ENCODE data around the gene CDH23. TPM values are rescaled to one million over a fixed set of nuclear protein-coding genes. Genes with fewer than 3 reads are reported as not detected.
A peak's percentile ranks its signal among the peaks of the same experiment; 100 is the strongest.

The CDH23 gene
- total RNA-seq, 2 donors from 2014 or later: 4.7 to 8.0 TPM

GRCh38 chr10:71404503-71405295 is 8.0 kb downstream of the CDH23 start:
- ATAC-seq: no peak
- intact Hi-C loops (cut with DNase I): no loop called here

DNA sequence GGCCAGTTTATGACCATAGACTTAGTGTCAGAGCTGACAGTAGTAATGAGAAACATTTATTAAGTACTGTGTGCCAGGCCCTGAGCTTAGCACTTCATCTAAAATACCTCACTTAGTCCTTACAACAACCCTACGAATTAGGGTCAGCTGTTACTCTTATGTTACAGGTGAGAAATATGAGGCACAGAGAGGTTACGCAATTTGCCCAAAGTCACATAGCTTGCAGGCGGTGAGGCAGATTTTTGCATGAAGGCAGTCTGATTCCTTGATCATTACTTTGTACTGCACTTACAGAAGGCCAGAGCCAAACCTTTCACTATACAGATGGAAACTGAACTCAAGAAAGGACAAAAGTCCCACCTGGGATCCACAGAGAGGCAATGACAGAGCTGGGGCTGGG is 10.2 kb downstream of the CDH23 start:
- DNase-seq (no peak), ATAC-seq (no peak)
- intact Hi-C loops (cut with DNase I): no loop called here

More at GRCh38 chr10:71404503-71405295, 8.0 kb downstream of the CDH23 start:
- DNase-seq: no peak

DNA sequence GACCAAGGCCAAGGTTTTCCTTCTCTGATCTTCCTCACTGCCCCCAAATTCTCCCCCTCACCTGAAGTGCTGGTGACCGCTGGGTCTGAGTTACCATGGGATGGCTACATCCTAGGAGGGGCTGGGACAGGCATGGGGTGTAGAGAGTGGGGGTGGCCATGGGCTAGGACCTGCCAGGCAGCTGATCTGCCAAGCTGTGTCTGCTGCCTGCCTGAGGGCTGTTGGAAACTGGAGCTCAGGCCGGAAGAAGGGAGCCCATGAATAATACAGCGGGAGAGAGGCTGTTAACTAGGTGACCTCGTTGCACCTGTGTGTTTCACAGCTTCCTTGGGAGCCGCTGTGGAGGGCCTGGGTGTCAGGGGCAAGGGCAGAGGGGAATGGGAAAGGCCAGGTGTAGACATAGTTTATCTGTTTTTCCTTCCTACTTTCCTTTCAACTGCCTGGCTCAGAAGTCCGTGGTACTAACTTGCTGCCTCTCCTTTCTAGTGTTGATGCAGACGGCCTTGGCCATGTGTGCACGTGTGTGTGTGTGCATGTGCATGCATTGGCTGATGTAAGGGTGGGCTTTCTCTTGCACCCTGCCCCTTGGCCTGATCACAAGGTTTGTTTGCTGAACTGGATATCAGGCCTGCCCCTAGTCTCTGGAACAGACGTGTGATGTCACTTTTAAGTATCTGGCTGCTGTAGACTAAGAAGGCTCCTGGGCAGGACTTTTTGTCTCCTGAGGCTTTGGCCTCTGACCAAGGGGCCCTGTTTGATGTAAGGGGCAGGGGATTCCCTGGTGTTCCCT is 11.9 kb downstream of the CDH23 start:
- DNase-seq: no peak
- ATAC-seq: no peak
- intact Hi-C loops (cut with DNase I): no loop called here

- intact Hi-C loops (cut with DNase I): no loop called here
- DNase-seq: no peak
- ATAC-seq: no peak
Observed at GRCh38 chr10:71409516-71410104, 12.9 kb downstream of the CDH23 start.

DNA sequence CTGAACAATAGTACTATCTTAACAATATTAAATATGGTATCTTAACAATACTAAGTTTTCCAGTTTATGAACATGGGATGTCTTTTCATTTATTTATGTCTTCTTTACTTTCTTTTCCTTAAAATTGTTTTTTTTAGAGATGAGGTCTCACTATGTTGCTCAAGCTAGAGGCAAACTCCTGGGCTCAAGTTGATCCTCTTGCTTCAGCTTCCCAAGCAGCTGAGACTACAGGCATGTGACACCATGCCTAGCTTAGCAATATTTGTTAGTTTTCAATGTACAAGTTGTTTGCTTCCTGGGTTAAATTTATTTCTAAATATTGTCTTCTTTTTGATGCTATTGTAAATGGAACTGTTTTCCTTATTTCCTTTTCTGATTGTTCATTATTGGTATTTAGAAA is 16.9 kb downstream of the CDH23 start:
- intact Hi-C loops (cut with DNase I): no loop called here
- no peak for ATAC-seq
- DNase-seq: no peak

DNA sequence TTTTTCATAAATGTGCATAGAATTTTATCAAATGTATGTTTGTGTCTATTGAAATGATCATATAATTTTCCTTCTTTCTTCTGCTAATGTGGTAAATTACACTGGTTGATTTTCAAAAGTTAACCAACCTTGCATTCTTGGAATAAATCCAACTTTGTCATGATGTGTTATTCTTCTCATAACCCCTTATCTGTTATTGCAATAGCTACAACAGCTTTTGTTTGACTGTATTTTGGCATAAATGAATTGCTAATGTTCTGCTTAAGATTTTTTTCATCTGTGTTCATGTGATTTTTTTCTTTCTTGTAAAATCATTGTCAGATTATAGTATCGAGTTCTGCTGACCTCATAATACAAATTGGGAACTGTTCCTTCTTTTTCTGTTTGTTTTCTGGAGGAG is 17.6 kb downstream of the CDH23 start:
- no peak for DNase-seq

GRCh38 chr10:71419002-71419540 is 22.4 kb downstream of the CDH23 start:
- intact Hi-C loops (cut with DNase I): no loop called here
- DNase-seq: no peak
- ATAC-seq: no peak

More for the DNA sequence above, 17.6 kb downstream of the CDH23 start:
- intact Hi-C loops (cut with DNase I): no loop called here
- no peak for ATAC-seq

DNA sequence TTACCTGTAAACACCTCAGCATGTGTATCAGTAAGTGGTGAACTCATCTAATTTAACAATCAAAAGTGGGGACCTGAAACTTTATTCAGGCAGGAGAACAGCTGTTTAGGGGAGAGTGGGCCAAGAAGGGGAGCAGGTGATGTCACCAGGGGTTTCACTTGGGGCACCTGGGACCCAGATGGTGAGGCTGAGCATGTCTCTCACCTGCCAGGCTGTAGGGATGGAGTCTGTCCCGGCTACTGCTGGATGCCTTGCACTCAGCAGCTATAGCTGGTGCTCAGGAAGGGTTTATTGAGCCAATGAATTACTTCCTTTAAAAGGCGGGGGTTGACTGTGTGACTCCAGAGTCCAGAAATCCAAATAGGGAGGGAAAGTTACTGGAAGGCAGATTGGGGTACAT is 23.0 kb downstream of the CDH23 start:
- ATAC-seq (no peak), DNase-seq (no peak)
- intact Hi-C loops (cut with DNase I): no loop called here

DNA sequence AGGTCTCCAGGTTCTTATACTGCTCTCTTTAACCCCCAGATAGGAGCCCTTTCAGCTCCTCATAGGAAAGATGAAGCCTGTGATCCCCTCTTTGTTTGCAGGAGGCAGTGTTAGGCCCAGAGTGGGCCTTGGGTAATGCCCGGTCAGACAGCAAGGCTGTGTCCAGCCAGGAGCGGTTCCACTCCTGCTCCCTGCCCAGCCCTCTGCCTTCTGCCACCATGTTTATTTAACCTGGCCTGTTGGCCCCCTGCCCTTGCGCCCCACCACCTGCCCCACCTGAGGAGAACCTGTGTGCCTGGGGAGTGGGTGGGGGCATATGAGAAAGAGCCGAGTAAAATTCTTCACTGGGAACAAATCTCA is 24.3 kb downstream of the CDH23 start:
- ATAC-seq (no peak), DNase-seq (no peak)
- intact Hi-C loops (cut with DNase I): no loop called here

DNA sequence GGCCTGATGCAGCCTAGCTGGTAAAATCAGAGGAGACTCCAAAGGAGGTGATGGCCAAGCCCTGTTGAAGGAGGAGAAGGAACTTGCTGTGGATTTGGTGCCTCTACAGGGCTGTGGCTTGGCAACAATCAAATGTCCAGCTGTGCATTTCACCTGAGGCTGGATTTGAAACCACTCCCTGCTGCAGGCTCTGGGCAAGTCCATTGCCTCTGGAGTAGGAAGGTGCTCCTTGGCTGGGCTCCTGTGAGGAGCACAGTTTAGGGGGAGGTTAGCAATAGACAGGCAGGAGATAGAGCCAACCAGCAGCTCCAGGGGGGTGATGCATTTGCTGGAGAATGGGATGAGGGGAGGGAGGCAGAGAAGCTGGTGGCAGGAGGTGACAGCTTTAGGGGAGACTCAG is 26.5 kb downstream of the CDH23 start:
- intact Hi-C loops (cut with DNase I): no loop called here

DNA sequence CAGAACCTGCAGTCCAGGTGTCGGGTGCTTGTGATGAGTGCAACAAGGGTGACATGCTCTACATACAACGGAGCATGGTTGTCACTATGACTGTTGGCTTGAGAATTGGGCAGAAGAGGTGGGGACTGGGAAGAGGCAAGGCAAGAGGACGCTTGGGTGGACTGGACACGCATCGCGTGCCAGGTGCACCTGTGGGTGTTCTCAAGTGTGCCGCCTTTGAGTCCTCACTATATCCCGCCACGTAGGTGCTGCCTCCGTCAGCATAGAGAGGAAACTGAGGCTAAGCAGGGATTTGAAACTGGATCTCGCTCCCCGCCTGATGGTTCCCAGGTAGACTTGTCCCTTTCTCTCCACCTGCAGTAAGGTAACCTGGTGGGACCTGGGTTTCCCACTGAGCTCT is 27.2 kb downstream of the CDH23 start:
- ATAC-seq (no peak), DNase-seq (no peak)
- intact Hi-C loops (cut with DNase I): no loop called here

More for the DNA sequence above, 26.5 kb downstream of the CDH23 start:
- DNase-seq: no peak
- no peak for ATAC-seq

DNA sequence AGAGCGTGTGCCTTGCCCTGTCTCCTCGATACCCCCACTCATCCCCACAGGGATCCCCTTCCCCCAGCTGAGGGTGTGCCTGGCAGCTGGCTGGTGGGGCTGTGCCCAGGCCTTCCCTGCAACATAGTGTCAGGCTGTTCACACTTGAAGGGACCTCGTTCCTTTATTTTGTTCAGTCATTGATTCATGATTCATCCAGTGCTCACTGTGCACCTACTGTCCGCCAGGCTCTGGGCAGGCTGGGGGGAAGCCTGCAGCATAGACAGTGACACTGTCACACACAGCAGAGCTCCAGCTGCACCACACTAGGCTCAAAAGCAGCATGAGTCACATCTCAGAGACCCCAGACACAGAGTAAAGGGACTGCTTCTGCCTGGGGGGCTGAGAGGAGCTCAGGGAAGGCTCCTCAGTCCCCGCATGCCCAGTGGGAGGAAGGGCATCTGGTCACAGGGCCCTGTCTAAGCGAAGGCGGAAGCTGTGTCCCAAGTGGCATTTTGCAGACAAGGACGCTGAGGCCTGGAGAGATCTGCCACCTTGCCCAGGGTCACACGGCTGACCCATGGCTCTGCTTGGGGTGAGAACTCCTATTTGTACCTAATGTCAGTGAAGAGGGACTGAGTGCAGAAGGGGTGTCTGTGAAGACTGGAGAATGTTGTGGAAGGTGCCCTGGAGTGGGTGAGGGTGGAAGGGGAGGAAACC is 27.9 kb downstream of the CDH23 start:
- intact Hi-C loops (cut with DNase I): no loop called here
- ATAC-seq (no peak), DNase-seq (no peak)

GRCh38 chr10:71426058-71426605 is 29.4 kb downstream of the CDH23 start:
- intact Hi-C loops (cut with DNase I): no loop called here
- DNase-seq: no peak
- no peak for ATAC-seq

- DNase-seq: no peak
- ATAC-seq: no peak
- intact Hi-C loops (cut with DNase I): no loop called here
Observed at GRCh38 chr10:71427246-71427645, 30.5 kb downstream of the CDH23 start.

- DNase-seq (no peak), ATAC-seq (no peak)
- intact Hi-C loops (cut with DNase I): no loop called here
Observed at GRCh38 chr10:71429304-71429703, 32.6 kb downstream of the CDH23 start.

GRCh38 chr10:71429929-71430328 is 33.2 kb downstream of the CDH23 start:
- DNase-seq: no peak
- intact Hi-C loops (cut with DNase I): no loop called here
- no peak for ATAC-seq

DNA sequence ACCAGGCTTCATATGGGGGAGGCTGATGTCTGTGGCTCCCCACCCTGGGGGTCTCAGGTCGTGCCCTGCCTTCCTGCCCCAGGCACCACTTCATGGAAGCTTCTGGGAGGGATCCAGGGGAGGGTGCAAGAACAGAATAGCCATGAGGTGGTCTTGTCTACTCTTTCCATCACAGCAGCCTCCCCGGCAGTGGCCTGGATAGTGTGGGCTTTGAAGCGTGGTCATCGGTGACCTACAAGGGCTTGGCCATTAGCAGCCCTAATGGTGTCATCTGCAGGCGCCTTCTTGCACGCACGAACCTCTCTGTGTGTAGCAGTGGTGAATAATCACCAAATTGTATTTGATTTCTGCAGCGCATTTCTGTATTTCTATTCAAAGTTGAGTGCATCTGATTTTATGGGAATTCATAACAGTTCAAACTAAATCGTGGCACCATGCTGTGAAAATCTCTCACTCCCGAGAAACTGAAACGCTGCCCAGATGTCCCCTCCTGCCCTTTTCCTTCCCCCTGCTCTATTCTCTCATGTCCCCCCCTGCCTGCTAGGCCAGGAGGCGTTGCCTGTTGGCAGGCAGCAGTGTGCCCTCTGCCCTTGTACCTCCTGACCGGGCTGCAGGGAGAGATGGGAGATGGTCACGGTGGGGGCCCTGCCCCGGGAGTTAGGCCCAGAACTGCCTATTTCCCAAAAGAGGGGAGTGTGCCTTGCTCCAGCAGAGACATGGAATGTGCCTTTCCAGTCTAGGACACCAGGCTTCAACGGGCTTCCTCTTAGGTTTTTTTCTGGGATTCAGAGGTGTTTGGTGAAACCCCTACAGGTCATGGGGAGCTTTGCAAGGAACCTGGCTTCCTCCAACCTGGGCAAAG is 34.8 kb downstream of the CDH23 start:
- ATAC-seq (peak in 1 of 2 donors; percentile 83), DNase-seq (no peak)
- intact Hi-C loops (cut with DNase I): no loop called here
